H9 (cell line): ENCODE data around the gene GLRX. TPM values are rescaled to one million over a fixed set of nuclear protein-coding genes. Genes with fewer than 3 reads are reported as not detected.

Experiments
- DNase-seq: peaks from one replicate; pipeline ENCODE4 v3.0.0-alpha.2; 2017
- H2AFZ ChIP-seq: one replicate; pipeline ENCODE4 v1.6.1; 2013; ENCODE audit warnings: mild to moderate bottlenecking, low read length, control low read depth, moderate library complexity
- H2AK5ac ChIP-seq: 2 replicates; pipeline ENCODE4 v1.6.1; 2013; ENCODE audit warnings: low read length, control low read depth, mixed read lengths; ENCODE audit not compliant: insufficient read length
- H2BK120ac ChIP-seq: one replicate; pipeline ENCODE4 v1.6.1; 2013; ENCODE audit warnings: low read depth, mild to moderate bottlenecking, low read length, control low read depth, inconsistent platforms; ENCODE audit not compliant: poor library complexity, severe bottlenecking
- H2BK12ac ChIP-seq: 2 replicates; pipeline ENCODE4 v1.6.1; 2013; ENCODE audit warnings: low read length, control low read depth, mixed read lengths, low read depth; ENCODE audit not compliant: insufficient read length
- H2BK15ac ChIP-seq: 2 replicates; pipeline ENCODE4 v1.6.1; 2013; ENCODE audit warnings: low read depth, low read length, control low read depth
- H2BK20ac ChIP-seq: one replicate; pipeline ENCODE4 v1.6.1; 2013; ENCODE audit warnings: low read depth, mild to moderate bottlenecking, low read length, control low read depth, inconsistent platforms; ENCODE audit not compliant: poor library complexity, severe bottlenecking
- H2BK5ac ChIP-seq: 2 replicates; pipeline ENCODE4 v1.6.1; 2013; ENCODE audit warnings: low read length, control low read depth, mixed read lengths; ENCODE audit not compliant: insufficient read length
- H3K14ac ChIP-seq: 2 replicates; pipeline ENCODE4 v1.6.1; 2013; ENCODE audit warnings: low read length, control low read depth; ENCODE audit not compliant: insufficient read depth
- H3K18ac ChIP-seq: 2 replicates; pipeline ENCODE4 v1.6.1; 2013; ENCODE audit warnings: low read depth, mild to moderate bottlenecking, mixed read lengths, low read length, control low read depth; ENCODE audit not compliant: insufficient read length
- H3K23ac ChIP-seq: 2 replicates; pipeline ENCODE4 v1.6.1; 2013; ENCODE audit warnings: low read length, control low read depth, mixed read lengths, low read depth; ENCODE audit not compliant: insufficient read length
- H3K23me2 ChIP-seq: 2 replicates; pipeline ENCODE4 v1.6.1; 2013; ENCODE audit warnings: low read depth, mild to moderate bottlenecking, mixed read lengths, low read length, control low read depth; ENCODE audit not compliant: insufficient read length, poor library complexity, severe bottlenecking
- H3K27ac ChIP-seq: 2 replicates; pipeline ENCODE4 v1.5.1; 2013; ENCODE audit warnings: low read length, control low read depth, mixed read lengths, low read depth; ENCODE audit not compliant: insufficient read length
- H3K27me3 ChIP-seq: 2 replicates; pipeline ENCODE4 v1.6.1; 2013; ENCODE audit warnings: low read length, control low read depth, inconsistent platforms; ENCODE audit not compliant: insufficient read depth
- H3K4ac ChIP-seq: 2 replicates; pipeline ENCODE4 v1.6.1; 2013; ENCODE audit warnings: low read depth, mild to moderate bottlenecking, control low read depth, inconsistent platforms, low read length, moderate library complexity
- H3K4me1 ChIP-seq: 2 replicates; pipeline ENCODE4 v1.6.1; 2013; ENCODE audit warnings: low read length, control low read depth, inconsistent platforms; ENCODE audit not compliant: insufficient read depth
- H3K4me2 ChIP-seq: 2 replicates; pipeline ENCODE4 v1.6.1; 2013; ENCODE audit warnings: low read length, control low read depth, mixed read lengths; ENCODE audit not compliant: insufficient read length, insufficient read depth
- H3K56ac ChIP-seq: 2 replicates; pipeline ENCODE4 v1.6.1; 2013; ENCODE audit warnings: low read depth, mild to moderate bottlenecking, mixed read lengths, low read length, control low read depth; ENCODE audit not compliant: insufficient read length
- H3K79me1 ChIP-seq: 2 replicates; pipeline ENCODE4 v1.6.1; 2013; ENCODE audit warnings: low read depth, mild to moderate bottlenecking, moderate library complexity, low read length, control low read depth, inconsistent platforms; ENCODE audit not compliant: insufficient read depth, poor library complexity, severe bottlenecking
- H3K79me2 ChIP-seq: 2 replicates; pipeline ENCODE4 v1.6.1; 2013; ENCODE audit warnings: low read length, control low read depth, inconsistent platforms; ENCODE audit not compliant: insufficient read depth
- H3K9ac ChIP-seq: 2 replicates; pipeline ENCODE4 v1.6.1; 2013; ENCODE audit warnings: low read length, control low read depth, mixed read lengths; ENCODE audit not compliant: insufficient read length; ENCODE audit errors: extremely low read depth
- H3K9me3 ChIP-seq: one replicate; pipeline ENCODE4 v1.6.1; 2013; ENCODE audit warnings: low read depth, low read length, inconsistent platforms; ENCODE audit not compliant: control insufficient read depth
- H3T11ph ChIP-seq: one replicate; pipeline ENCODE4 v1.6.1; 2013; ENCODE audit warnings: mild to moderate bottlenecking, low read length, control low read depth, inconsistent platforms
- H4K20me1 ChIP-seq: one replicate; pipeline ENCODE4 v1.6.1; 2013; ENCODE audit not compliant: control insufficient read depth, insufficient read length, insufficient read depth
- H4K5ac ChIP-seq: 2 replicates; pipeline ENCODE4 v1.6.1; 2013; ENCODE audit warnings: low read depth, mild to moderate bottlenecking, mixed read lengths, low read length, control low read depth; ENCODE audit not compliant: insufficient read length
- H4K8ac ChIP-seq: replicated peaks from 2 replicates; pipeline ENCODE4 v1.6.1; 2013; ENCODE audit warnings: low read length, control low read depth, mixed read lengths, low read depth; ENCODE audit not compliant: insufficient read length
- H4K91ac ChIP-seq: 2 replicates; pipeline ENCODE4 v1.6.1; 2013; ENCODE audit warnings: low read depth, mild to moderate bottlenecking, moderate library complexity, mixed read lengths, low read length, control low read depth; ENCODE audit not compliant: insufficient read length
- H3K27ac Mint-ChIP-seq, 3 experiments: 2 replicates in 2 of 3; 3 replicates in 1 of 3; pipeline ENCODE4 v1.8.0; 2020 to 2021; ENCODE audit warnings: mixed read lengths in 3 of 3, mild to moderate bottlenecking in 1 of 3, moderate library complexity in 1 of 3
- H3K27me3 Mint-ChIP-seq: 2 replicates; pipeline ENCODE4 v1.8.0; 2021; ENCODE audit warnings: low read depth, mild to moderate bottlenecking, moderate library complexity, mixed read lengths
- H3K36me3 Mint-ChIP-seq, 3 experiments: 2 replicates in 2 of 3; 3 replicates in 1 of 3; pipeline ENCODE4 v1.8.0; 2020 to 2021; ENCODE audit warnings: low read depth in 3 of 3, mixed read lengths in 3 of 3; ENCODE audit not compliant: insufficient read depth in 1 of 3
- H3K4me1 Mint-ChIP-seq, 2 experiments: 2 replicates each; pipeline ENCODE4 v1.8.0; 2020; ENCODE audit warnings: mixed read lengths in 2 of 2
- H3K4me3 Mint-ChIP-seq, 2 experiments: 2 replicates in 1 of 2; 3 replicates in 1 of 2; pipeline ENCODE4 v1.8.0; 2020 to 2021; ENCODE audit warnings: mild to moderate bottlenecking in 2 of 2, mixed read lengths in 2 of 2, moderate library complexity in 1 of 2
- H3K9me3 Mint-ChIP-seq, 2 experiments: 2 replicates in 1 of 2; 3 replicates in 1 of 2; pipeline ENCODE4 v1.8.0; 2020; ENCODE audit warnings: mild to moderate bottlenecking in 2 of 2, mixed read lengths in 2 of 2, moderate library complexity in 1 of 2
- CTCF ChIP-seq: fragments of 200-600 bp; sonication (generic); conservative IDR thresholded peaks from 3 replicates; pipeline ENCODE4 v1.8.0; 2021; ENCODE audit warnings: antibody characterized with exemption, mild to moderate bottlenecking
- WGBS: extraction: QIAGEN DNeasy Blood & Tissue Kit; methylation state at CpG from one replicate; pipeline ENCODE4 v1.1.7; 2013; ENCODE audit warnings: missing lambda C conversion rate, low lambda C conversion rate, mixed read lengths; ENCODE audit not compliant: insufficient read length; ENCODE audit errors: extremely low coverage; 5-methylcytosine and 5-hydroxymethylcytosine counted together
- total RNA-seq: library from RNA; stranded (reverse); gene quantifications from 2 replicates; pipeline ENCODE4 v1.2.1, GENCODE V29; 2021

GLRX gene
- total RNA-seq, 1 experiment from 2014 or later: 13.8 TPM

GRCh38 chr5:95864944-95865504 lies 42.5 kb upstream of the GLRX start:
- Histone ChIP-seq H3K18ac (no peak overlapping the region), H4K5ac (no peak overlapping the region), H3K4me2 (no peak overlapping the region), H4K91ac (no peak overlapping the region), H2BK120ac (no peak overlapping the region), H3K79me1 (no peaks in the 10 kb centered on the region), H2BK15ac (no peak overlapping the region), H3K23ac (no peak overlapping the region), H2AFZ (no peak overlapping the region), H3K14ac (no peak overlapping the region), H2BK20ac (no peak overlapping the region), H3K23me2 (no peaks in the 10 kb centered on the region), H3K9ac (no peak overlapping the region), H2AK5ac (no peak overlapping the region), H3K4ac (no peak overlapping the region), H2BK12ac (no peak overlapping the region), H3T11ph (no peak overlapping the region), H3K9me3 (no peaks in the 10 kb centered on the region), H3K27ac (no peak overlapping the region), H4K8ac (no peak overlapping the region), H3K27me3 (no peaks in the 10 kb centered on the region), H3K56ac (no peak overlapping the region), H3K4me1 (peaks cover 4% of the 10 kb centered on the region; the same call in 1 of the 2 replicates), H2BK5ac (no peak overlapping the region), H3K79me2 (no peaks in the 10 kb centered on the region), H4K20me1 (no peaks in the 10 kb centered on the region)
- Mint-ChIP-seq H3K4me1 (peaks cover 10 to 13% of the 10 kb centered on the region in 2 experiments), H3K4me3 (no peak overlapping the region), H3K9me3 (no peaks in the 10 kb centered on the region; a peak in 1 of 5 replicates), H3K36me3 (peaks cover 0 to 4% (median 0%) of the 10 kb centered on the region in 3 experiments; a peak in 1 of 7 replicates), H3K27me3 (no peaks in the 10 kb centered on the region; the same call in 1 of the 2 replicates), H3K27ac (peak overlapping the region in 1 of 3 experiments; percentile 69; a peak in 1 of 7 replicates)
- WGBS: no CpG with 5 or more reads among the region's 6 CpGs
- TF ChIP-seq CTCF: no peak
- no peak for DNase-seq
